Dendritic cell treated with granulocyte-macrophage colony-stimulating factor and Interleukin-4, amounts not matched to agents 40 ng/mL and 50 ng/mL, for 4 days (primary cell): Measurements from ENCODE around the gene PSORS1C1.
A peak's percentile ranks its signal among the peaks of the same experiment; 100 is the strongest.

Experiments
- H3K27ac Mint-ChIP-seq: one replicate; pipeline ENCODE4 v1.8.0; 2022; ENCODE audit warnings: mild to moderate bottlenecking, mixed read lengths
- H3K27me3 Mint-ChIP-seq: one replicate; pipeline ENCODE4 v1.8.0; 2022; ENCODE audit warnings: mild to moderate bottlenecking, mixed read lengths
- H3K36me3 Mint-ChIP-seq: one replicate; pipeline ENCODE4 v1.8.0; 2022; ENCODE audit warnings: low read depth, mixed read lengths
- H3K4me1 Mint-ChIP-seq: one replicate; pipeline ENCODE4 v1.8.0; 2022; ENCODE audit warnings: low read depth, mixed read lengths
- H3K4me3 Mint-ChIP-seq: one replicate; pipeline ENCODE4 v1.8.0; 2022; ENCODE audit warnings: mild to moderate bottlenecking, moderate library complexity, mixed read lengths
- H3K9me3 Mint-ChIP-seq: one replicate; pipeline ENCODE4 v1.8.0; 2022; ENCODE audit warnings: mixed read lengths
- intact Hi-C: fragments of 100-400 bp; cut with micrococcal nuclease; formaldehyde crosslinking; loops from one replicate; pipeline ENCODE4 v1.15.0; 2022

PSORS1C1 gene

GRCh38 chr6:31112478-31112877 is 2.1 kb upstream of the PSORS1C1 start, which contains the start of gene C6orf15:
TSS of gene C6orf15 (minus strand) at chr6:31112575. CDS start at chr6:31112555, 20 bp downstream.
- no peaks in the 10 kb centered on the region for H3K36me3 Mint-ChIP-seq
- H3K27ac Mint-ChIP-seq: peak within 1 kb of the TSS; percentile 28
- H3K9me3 Mint-ChIP-seq: no peaks in the 10 kb centered on the region
- H3K27me3 Mint-ChIP-seq: peaks cover 42% of the 10 kb centered on the region
- intact Hi-C loops: no loop called here
- no peak within 1 kb of the TSS for H3K4me3 Mint-ChIP-seq
- H3K4me1 Mint-ChIP-seq: peaks cover 86% of the 10 kb centered on the region

- Mint-ChIP-seq H3K36me3 (no peaks in the 10 kb centered on the region), H3K4me1 (peaks cover 70% of the 10 kb centered on the region), H3K27me3 (peaks cover 50% of the 10 kb centered on the region), H3K4me3 (no peak overlapping the region), H3K27ac (peak overlapping the region; percentile 71), H3K9me3 (no peaks in the 10 kb centered on the region)
- intact Hi-C loops: no loop called here
Observed at GRCh38 chr6:31113861-31114540, 599 bp upstream of the PSORS1C1 start.

GRCh38 chr6:31114970-31115849 is 610 bp downstream of the PSORS1C1 start:
- Mint-ChIP-seq H3K36me3 (no peaks in the 10 kb centered on the region), H3K27me3 (peaks cover 45% of the 10 kb centered on the region), H3K27ac (peak overlapping the region; percentile 71), H3K4me3 (peak overlapping the region; percentile 0), H3K9me3 (no peaks in the 10 kb centered on the region), H3K4me1 (peaks cover 58% of the 10 kb centered on the region)
- intact Hi-C loops: no loop called here

- intact Hi-C loops: no loop called here
- H3K27me3 Mint-ChIP-seq: peaks cover 39% of the 10 kb centered on the region
- no peaks in the 10 kb centered on the region for H3K9me3 Mint-ChIP-seq
- peak overlapping the region; percentile 71 for H3K27ac Mint-ChIP-seq
- H3K4me3 Mint-ChIP-seq: no peak overlapping the region
- H3K4me1 Mint-ChIP-seq: peaks cover 50% of the 10 kb centered on the region
- H3K36me3 Mint-ChIP-seq: no peaks in the 10 kb centered on the region
Observed at GRCh38 chr6:31115941-31116560, 1.5 kb downstream of the PSORS1C1 start.

- Mint-ChIP-seq H3K4me1 (peaks cover 47% of the 10 kb centered on the region), H3K36me3 (no peaks in the 10 kb centered on the region), H3K27me3 (peaks cover 42% of the 10 kb centered on the region), H3K4me3 (no peak overlapping the region), H3K27ac (peak overlapping the region; percentile 71), H3K9me3 (no peaks in the 10 kb centered on the region)
- intact Hi-C loops: no loop called here
Observed at GRCh38 chr6:31116661-31117385, 2.2 kb downstream of the PSORS1C1 start.

- Mint-ChIP-seq H3K4me3 (no peak overlapping the region), H3K27me3 (peaks cover 36% of the 10 kb centered on the region), H3K36me3 (no peaks in the 10 kb centered on the region), H3K4me1 (peaks cover 47% of the 10 kb centered on the region), H3K27ac (peak overlapping the region; percentile 37), H3K9me3 (no peaks in the 10 kb centered on the region)
- intact Hi-C loops: no loop called here
Observed at GRCh38 chr6:31118178-31118577, 3.6 kb downstream of the PSORS1C1 start.

GRCh38 chr6:31120151-31120915 is 5.7 kb downstream of the PSORS1C1 start, which contains the start of gene CDSN:
TSS of gene CDSN (minus strand) at chr6:31120446. CDS start at chr6:31120419, 27 bp downstream.
- Mint-ChIP-seq H3K27ac (no peak within 1 kb of the TSS), H3K4me1 (peaks cover 36% of the 10 kb centered on the region), H3K36me3 (no peaks in the 10 kb centered on the region), H3K4me3 (no peak within 1 kb of the TSS), H3K9me3 (no peaks in the 10 kb centered on the region), H3K27me3 (peaks cover 43% of the 10 kb centered on the region)
- intact Hi-C loops: no loop called here

GRCh38 chr6:31121131-31121790 is 6.7 kb downstream of the PSORS1C1 start:
- H3K4me1 Mint-ChIP-seq: peaks cover 34% of the 10 kb centered on the region
- intact Hi-C loops: no loop called here
- peaks cover 41% of the 10 kb centered on the region for H3K27me3 Mint-ChIP-seq
- no peaks in the 10 kb centered on the region for H3K36me3 Mint-ChIP-seq
- H3K9me3 Mint-ChIP-seq: no peaks in the 10 kb centered on the region
- H3K27ac Mint-ChIP-seq: no peak overlapping the region
- H3K4me3 Mint-ChIP-seq: no peak overlapping the region

- intact Hi-C loops: no loop called here
- Mint-ChIP-seq H3K36me3 (no peaks in the 10 kb centered on the region), H3K9me3 (no peaks in the 10 kb centered on the region), H3K27me3 (peaks cover 41% of the 10 kb centered on the region), H3K4me3 (no peak overlapping the region), H3K4me1 (peaks cover 23% of the 10 kb centered on the region), H3K27ac (no peak overlapping the region)
Observed at GRCh38 chr6:31122791-31123706, 8.4 kb downstream of the PSORS1C1 start.

- intact Hi-C loops: no loop called here
- Mint-ChIP-seq H3K27me3 (peaks cover 45% of the 10 kb centered on the region), H3K4me3 (no peak overlapping the region), H3K27ac (no peak overlapping the region), H3K9me3 (no peaks in the 10 kb centered on the region), H3K36me3 (no peaks in the 10 kb centered on the region), H3K4me1 (peaks cover 23% of the 10 kb centered on the region)
Observed at GRCh38 chr6:31125162-31125561, 10.6 kb downstream of the PSORS1C1 start.

- no peak overlapping the region for H3K27ac Mint-ChIP-seq
- H3K27me3 Mint-ChIP-seq: peaks cover 43% of the 10 kb centered on the region
- intact Hi-C loops: no loop called here
Observed at GRCh38 chr6:31125586-31126363, 11.2 kb downstream of the PSORS1C1 start.

More at GRCh38 chr6:31125586-31126363, 11.2 kb downstream of the PSORS1C1 start:
- Mint-ChIP-seq H3K36me3 (no peaks in the 10 kb centered on the region), H3K9me3 (no peaks in the 10 kb centered on the region), H3K4me3 (no peak overlapping the region), H3K4me1 (peaks cover 23% of the 10 kb centered on the region)
